Measurements from ENCODE around the gene SNORC. TPM values are rescaled to one million over a fixed set of nuclear protein-coding genes. Genes with fewer than 3 reads are reported as not detected.

SNORC gene
- total and polyA plus RNA-seq, 7 donors = under 0.01 to 13.2 (median 1.9) TPM

DNA sequence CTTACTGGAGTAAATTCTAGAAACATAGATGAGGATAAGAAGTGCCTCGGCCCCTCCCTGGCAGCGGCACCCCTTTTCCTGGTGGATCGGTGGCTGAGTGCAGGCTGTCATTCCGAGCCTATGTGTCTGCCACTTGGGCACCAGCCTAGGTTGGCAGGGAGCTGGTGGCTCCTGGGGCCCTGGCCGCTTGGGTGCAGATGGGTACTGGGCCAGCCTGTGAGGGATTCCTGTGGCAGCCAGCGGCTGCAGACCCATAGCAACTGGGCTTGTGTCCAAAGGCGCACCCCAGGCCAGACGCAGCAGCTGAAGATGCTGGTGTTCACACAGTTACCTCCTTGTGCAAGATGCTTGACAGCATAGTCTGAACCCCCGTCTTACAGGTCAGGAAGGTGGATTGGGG, 2.8 kb downstream of the SNORC start:
- Histone ChIP-seq H3K27ac (no peak overlapping the region), H3K4me1 (peaks cover 0 to 20% (median 16%) of the 10 kb centered on the region in 4 donors), H3K9me3 (no peaks in the 10 kb centered on the region), H3K4me3 (no peak overlapping the region), H3K36me3 (no peaks in the 10 kb centered on the region), H3K27me3 (peaks cover 17 to 28% (median 24%) of the 10 kb centered on the region in 3 donors)
- no peak for TF ChIP-seq POLR2AphosphoS5 (IDR thresholded peaks at IDR 0.05)
- TF ChIP-seq, protein P1, sequence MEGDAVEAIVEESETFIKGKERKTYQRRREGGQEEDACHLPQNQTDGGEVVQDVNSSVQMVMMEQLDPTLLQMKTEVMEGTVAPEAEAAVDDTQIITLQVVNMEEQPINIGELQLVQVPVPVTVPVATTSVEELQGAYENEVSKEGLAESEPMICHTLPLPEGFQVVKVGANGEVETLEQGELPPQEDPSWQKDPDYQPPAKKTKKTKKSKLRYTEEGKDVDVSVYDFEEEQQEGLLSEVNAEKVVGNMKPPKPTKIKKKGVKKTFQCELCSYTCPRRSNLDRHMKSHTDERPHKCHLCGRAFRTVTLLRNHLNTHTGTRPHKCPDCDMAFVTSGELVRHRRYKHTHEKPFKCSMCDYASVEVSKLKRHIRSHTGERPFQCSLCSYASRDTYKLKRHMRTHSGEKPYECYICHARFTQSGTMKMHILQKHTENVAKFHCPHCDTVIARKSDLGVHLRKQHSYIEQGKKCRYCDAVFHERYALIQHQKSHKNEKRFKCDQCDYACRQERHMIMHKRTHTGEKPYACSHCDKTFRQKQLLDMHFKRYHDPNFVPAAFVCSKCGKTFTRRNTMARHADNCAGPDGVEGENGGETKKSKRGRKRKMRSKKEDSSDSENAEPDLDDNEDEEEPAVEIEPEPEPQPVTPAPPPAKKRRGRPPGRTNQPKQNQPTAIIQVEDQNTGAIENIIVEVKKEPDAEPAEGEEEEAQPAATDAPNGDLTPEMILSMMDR (IDR thresholded peaks at IDR 0.05) = no peak
- no peak for TF ChIP-seq EP300 (IDR thresholded peaks at IDR 0.05)
- TF ChIP-seq POLR2A (IDR thresholded peaks at IDR 0.05) = no peak
- 89 to 91% methylated on average over 9 of the region's 9 CpGs for WGBS, 2 donors
- intact Hi-C loops (cut with DNase I) = no loop called here
- peak; percentile 64 for DNase-seq

DNA sequence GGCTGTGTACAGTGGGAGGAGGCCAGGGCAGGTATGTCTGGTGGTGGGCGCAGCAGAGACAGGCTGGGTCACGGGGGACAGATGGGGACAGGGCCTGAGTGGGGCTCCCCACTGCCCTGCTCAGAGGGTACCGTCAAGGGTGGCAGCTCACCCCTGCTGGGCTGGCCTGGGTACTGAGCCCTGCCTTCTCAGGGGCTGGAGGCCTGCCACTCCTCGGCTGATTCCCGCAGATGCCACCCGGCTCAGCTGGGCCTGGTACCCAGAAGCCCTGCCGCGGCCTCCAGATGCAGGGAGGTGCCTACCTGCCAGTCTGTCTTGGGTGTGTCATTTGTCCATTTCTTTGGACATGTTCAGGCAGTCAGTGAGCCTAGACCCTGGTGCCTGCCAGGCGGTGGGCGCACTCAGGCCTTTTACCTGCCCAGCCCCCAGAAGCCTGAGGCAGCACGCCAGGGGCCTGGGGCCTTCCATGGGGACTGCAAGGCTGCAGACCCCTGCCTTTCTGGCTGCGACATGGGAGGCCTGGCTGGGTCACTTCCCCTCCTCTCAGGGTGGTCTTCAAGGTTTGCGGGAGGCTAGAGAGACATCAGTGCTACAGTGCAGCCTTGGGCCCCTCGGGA, 3.3 kb downstream of the SNORC start:
- Histone ChIP-seq H3K4me3 (no peak overlapping the region), H3K27ac (no peak overlapping the region), H3K27me3 (peaks cover 17 to 28% (median 24%) of the 10 kb centered on the region in 3 donors), H3K36me3 (no peaks in the 10 kb centered on the region), H3K9me3 (no peaks in the 10 kb centered on the region), H3K4me1 (peaks cover 0 to 20% (median 16%) of the 10 kb centered on the region in 4 donors)
- intact Hi-C loops (cut with DNase I) = no loop called here
- DNase-seq = peak; percentile 62
- TF ChIP-seq POLR2AphosphoS5 (IDR thresholded peaks at IDR 0.05) (no peak), POLR2A (IDR thresholded peaks at IDR 0.05) (no peak), EP300 (IDR thresholded peaks at IDR 0.05) (no peak)
- TF ChIP-seq, protein P1 (IDR thresholded peaks at IDR 0.05) = no peak
- WGBS, 2 donors = 70 to 86% methylated on average over 14 of the region's 14 CpGs

DNA sequence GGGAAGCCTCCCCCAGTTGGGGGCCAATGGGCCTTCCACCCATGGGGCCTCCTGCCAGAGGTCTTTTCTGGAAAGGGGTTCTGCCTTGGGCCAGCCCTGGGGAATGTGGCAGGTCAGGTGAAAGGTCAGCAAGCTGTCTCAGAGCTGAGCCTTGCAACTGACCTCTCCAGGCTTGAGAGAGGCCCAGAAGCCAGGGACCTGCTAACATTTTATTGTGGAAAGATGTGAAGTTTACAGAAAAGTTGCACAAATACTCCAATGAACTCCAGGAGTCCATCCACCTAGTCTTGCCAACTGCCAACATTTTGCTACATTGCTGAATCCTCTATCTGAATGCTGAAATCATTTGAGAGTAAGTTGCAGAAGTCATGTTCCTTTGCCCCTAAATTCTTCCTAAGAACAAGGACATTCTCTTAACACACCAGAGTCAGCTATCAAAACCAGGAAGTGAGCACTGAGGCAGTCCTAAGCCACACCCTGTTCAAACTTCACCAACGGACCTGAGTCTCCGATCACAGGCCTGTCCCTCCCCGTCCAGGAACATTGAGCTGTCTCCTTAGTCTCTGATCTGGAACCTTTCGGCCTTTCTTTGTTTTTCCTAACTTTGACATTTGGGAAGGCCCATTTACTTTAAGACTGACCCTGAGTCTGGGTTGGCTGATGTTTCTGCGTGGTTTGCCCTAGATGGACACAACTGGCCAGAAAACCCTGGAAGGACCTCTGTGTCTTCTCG, 4.0 kb downstream of the SNORC start:
- no peaks in the 10 kb centered on the region for H3K9me3 ChIP-seq
- no peak overlapping the region for H3K27ac ChIP-seq
- peaks cover 0 to 20% (median 16%) of the 10 kb centered on the region in 4 donors for H3K4me1 ChIP-seq
- DNase-seq = peak; percentile 25
- peaks cover 17 to 28% (median 24%) of the 10 kb centered on the region in 3 donors for H3K27me3 ChIP-seq
- no peaks in the 10 kb centered on the region for H3K36me3 ChIP-seq
- no peak overlapping the region for H3K4me3 ChIP-seq
- intact Hi-C loops (cut with DNase I) = no loop called here
- 25 to 65% methylated on average over 6 of the region's 6 CpGs for WGBS, 2 donors
- TF ChIP-seq POLR2AphosphoS5 (IDR thresholded peaks at IDR 0.05) = no peak
- TF ChIP-seq EP300 (IDR thresholded peaks at IDR 0.05) = no peak
- TF ChIP-seq, protein P1 (IDR thresholded peaks at IDR 0.05) = no peak
- TF ChIP-seq POLR2A (IDR thresholded peaks at IDR 0.05) = no peak

DNA sequence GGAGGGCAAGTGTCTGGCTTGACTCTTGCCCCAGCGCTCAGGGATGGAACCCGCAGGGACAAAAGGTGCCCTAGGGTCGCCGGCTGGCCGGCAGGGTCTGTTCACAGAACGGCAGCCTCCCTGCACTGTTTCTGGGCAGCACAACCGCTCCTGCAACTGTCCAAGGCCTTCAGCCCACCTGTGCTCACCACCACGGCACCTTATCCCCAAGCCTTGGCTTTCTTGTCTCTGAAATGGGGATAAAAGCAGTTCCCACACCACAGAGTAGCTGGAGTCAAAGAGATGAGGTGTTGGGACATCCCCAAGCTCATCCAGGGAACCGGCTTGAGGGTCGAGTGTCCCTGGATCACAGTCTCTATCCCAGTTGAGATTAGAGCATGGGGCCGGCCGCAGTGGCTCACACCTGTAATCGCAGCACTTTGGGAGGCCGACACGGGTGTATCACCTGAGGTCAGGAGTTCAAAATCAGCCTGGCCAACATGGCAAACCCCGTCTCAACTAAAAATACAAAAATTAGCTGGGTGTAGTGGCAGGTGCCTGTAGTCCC, 4.7 kb downstream of the SNORC start:
- intact Hi-C loops (cut with DNase I) = no loop called here
- peak; percentile 49 for DNase-seq
- Histone ChIP-seq H3K9me3 (no peaks in the 10 kb centered on the region), H3K27ac (no peak overlapping the region), H3K4me1 (peaks cover 0 to 20% (median 16%) of the 10 kb centered on the region in 4 donors), H3K27me3 (peaks cover 17 to 28% (median 24%) of the 10 kb centered on the region in 3 donors), H3K4me3 (no peak overlapping the region), H3K36me3 (no peaks in the 10 kb centered on the region)
- 67 to 92% methylated on average over 16 of the region's 16 CpGs for WGBS, 2 donors
- no peak for TF ChIP-seq POLR2A (IDR thresholded peaks at IDR 0.05)
- TF ChIP-seq, protein P1 (IDR thresholded peaks at IDR 0.05) = no peak
- no peak for TF ChIP-seq POLR2AphosphoS5 (IDR thresholded peaks at IDR 0.05)
- no peak for TF ChIP-seq EP300 (IDR thresholded peaks at IDR 0.05)
